GM21576 (cell line): ENCODE results near the gene YPEL3.
A peak's percentile ranks its signal among the peaks of the same experiment; 100 is the strongest.

Source experiments
- ATAC-seq: cut with Tn5 transposase; IDR thresholded peaks from one replicate; pipeline ENCODE4 v1.9.1; 2021; ENCODE audit warnings: mild to moderate bottlenecking, moderate library complexity; ENCODE audit not compliant: unreplicated experiment

The YPEL3 gene

GRCh38 chr16:30053376-30054015 lies 42.5 kb downstream of the YPEL3 start:
- ATAC-seq, result no peak

GRCh38 chr16:30052671-30053372 lies 43.2 kb downstream of the YPEL3 start:
- peak; percentile 58 for ATAC-seq

- ATAC-seq, result no peak
These were observed 44.5 kb downstream of the YPEL3 start for GRCh38 chr16:30051518-30051917.

GRCh38 chr16:30049871-30050270 lies 46.1 kb downstream of the YPEL3 start:
- no peak for ATAC-seq

GRCh38 chr16:30046588-30046987 lies 49.4 kb downstream of the YPEL3 start:
- ATAC-seq, result no peak

- ATAC-seq, result no peak
These were observed 49.8 kb downstream of the YPEL3 start for GRCh38 chr16:30046178-30046577.
